MM.1S (cell line): ENCODE results near the gene DUXB.

ENCODE experiments used
- CTCF ChIP-seq: fragments of 300-600 bp; sonication (generic); IDR thresholded peaks from 2 replicates; pipeline ENCODE4 v1.5.1; 2016; ENCODE audit warnings: antibody characterized with exemption, low read length, mixed read lengths
- EZH2 ChIP-seq: fragments of 300-600 bp; sonication (generic); optimal IDR thresholded peaks from 2 replicates; pipeline ENCODE3; 2017; ENCODE audit warnings: low read depth, mild to moderate bottlenecking, antibody characterized with exemption, low read length, mixed read lengths
- EZH2phosphoT487 ChIP-seq: fragments of 300-600 bp; sonication (generic); IDR thresholded peaks from 2 replicates; pipeline ENCODE4 v1.6.1; 2018; ENCODE audit warnings: antibody characterized with exemption, low read length

DNA sequence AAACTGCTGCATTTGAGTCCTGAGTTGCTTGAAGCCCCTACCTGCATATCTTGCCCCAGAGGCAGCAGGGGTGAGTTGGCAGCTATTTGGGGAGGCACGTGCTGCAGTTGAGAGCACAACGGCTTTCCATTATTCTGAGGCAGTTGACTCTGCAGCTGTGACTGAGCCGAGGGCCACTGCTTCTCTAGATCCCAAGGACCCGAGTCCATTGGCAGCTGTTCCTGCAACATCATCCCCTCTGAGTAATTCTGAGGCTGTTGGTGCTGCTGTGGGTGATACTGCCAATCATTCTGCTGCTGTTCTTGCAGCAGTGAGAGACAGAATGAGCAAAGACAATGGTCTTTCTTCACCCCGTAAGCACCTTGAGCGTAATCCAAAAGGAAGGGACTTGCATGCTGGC is 40.9 kb downstream of the DUXB start:
- TF ChIP-seq CTCF (no peak), EZH2 (no peak), EZH2phosphoT487 (no peak)
